Measurements from ENCODE around the gene SURF6.

SURF6 gene

GRCh38 chr9:133309608-133310007, 26.4 kb downstream of the SURF6 start:
- no peak for TF ChIP-seq CTCF (IDR thresholded peaks at IDR 0.05; ENCODE audit: borderline replicate concordance, insufficient read depth, low read depth, low read length)

GRCh38 chr9:133307301-133307700, 28.7 kb downstream of the SURF6 start:
- no peak overlapping the region for H3K4me3 ChIP-seq (ENCODE audit: low read depth, low read length)
- TF ChIP-seq CTCF (IDR thresholded peaks at IDR 0.05; ENCODE audit: borderline replicate concordance, insufficient read depth, low read depth, low read length), result no peak

More at GRCh38 chr9:133309608-133310007, 26.4 kb downstream of the SURF6 start:
- no peak overlapping the region for H3K4me3 ChIP-seq (ENCODE audit: low read depth, low read length)

GRCh38 chr9:133306242-133307204, 29.5 kb downstream of the SURF6 start:
- no peak for TF ChIP-seq CTCF (IDR thresholded peaks at IDR 0.05; ENCODE audit: borderline replicate concordance, insufficient read depth, low read depth, low read length)
- H3K4me3 ChIP-seq (ENCODE audit: low read depth, low read length), result no peak overlapping the region

DNA sequence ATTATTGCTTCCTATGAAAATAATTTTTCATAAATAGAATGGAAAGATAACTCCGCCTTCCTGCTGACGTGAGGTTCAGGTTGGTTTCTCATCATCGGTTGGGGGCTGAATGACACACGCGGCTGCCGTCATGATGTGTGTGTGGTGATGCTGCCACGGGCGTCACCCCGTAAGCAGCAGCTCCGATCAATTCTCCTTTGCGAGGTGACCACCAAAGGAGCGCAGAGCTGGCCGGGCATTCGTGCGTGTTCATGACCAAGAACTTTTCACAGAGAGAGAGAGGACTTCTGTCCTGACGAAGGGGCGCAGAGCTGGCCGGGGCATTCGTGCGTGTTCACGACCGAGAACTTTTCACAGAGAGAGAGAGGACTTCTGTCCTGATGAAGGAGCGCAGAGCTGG, 30.3 kb downstream of the SURF6 start:
- H3K4me3 ChIP-seq (ENCODE audit: low read depth, low read length), result no peak overlapping the region
- no peak for TF ChIP-seq CTCF (IDR thresholded peaks at IDR 0.05; ENCODE audit: borderline replicate concordance, insufficient read depth, low read depth, low read length)

GRCh38 chr9:133304477-133305377, 31.3 kb downstream of the SURF6 start:
- no peak for TF ChIP-seq CTCF (IDR thresholded peaks at IDR 0.05; ENCODE audit: borderline replicate concordance, insufficient read depth, low read depth, low read length)
- no peak overlapping the region for H3K4me3 ChIP-seq (ENCODE audit: low read depth, low read length)

DNA sequence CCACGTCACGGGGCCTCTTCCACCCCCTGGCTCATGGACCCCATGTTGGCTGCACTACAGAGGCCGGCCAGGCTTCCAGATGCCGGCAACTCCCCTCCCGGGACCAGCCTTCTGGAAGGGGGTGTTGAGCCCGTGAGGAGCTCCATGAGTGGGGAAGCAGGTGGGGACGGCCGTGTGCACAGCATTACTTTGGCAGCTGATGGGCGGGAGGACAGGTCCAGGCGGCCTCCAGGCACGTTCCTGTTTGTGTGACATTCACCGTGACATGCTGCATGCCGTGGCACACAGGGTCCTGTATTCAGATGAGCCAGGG, 31.9 kb downstream of the SURF6 start:
- no peak overlapping the region for H3K4me3 ChIP-seq (ENCODE audit: low read depth, low read length)
- TF ChIP-seq CTCF (IDR thresholded peaks at IDR 0.05; ENCODE audit: borderline replicate concordance, insufficient read depth, low read depth, low read length), result no peak
